ENCODE data around the gene YIPF1.
"Not testable (repeated sequence)": the region's sequence is repeated elsewhere in the genome, so short reads cannot be mapped to it uniquely, and the experiment has no call there.

Gene YIPF1

GRCh38 chr1:53837924-53838653 is 51.5 kb downstream of the YIPF1 start, which contains the start of gene NDC1:
Gene NDC1 (minus strand): TSS chr1:53838296. CDS start chr1:53838261, 35 bp downstream.
- peak; percentile 95 for DNase-seq

GRCh38 chr1:53837646-53837923 is 52.0 kb downstream of the YIPF1 start:
- no peak for DNase-seq

DNA sequence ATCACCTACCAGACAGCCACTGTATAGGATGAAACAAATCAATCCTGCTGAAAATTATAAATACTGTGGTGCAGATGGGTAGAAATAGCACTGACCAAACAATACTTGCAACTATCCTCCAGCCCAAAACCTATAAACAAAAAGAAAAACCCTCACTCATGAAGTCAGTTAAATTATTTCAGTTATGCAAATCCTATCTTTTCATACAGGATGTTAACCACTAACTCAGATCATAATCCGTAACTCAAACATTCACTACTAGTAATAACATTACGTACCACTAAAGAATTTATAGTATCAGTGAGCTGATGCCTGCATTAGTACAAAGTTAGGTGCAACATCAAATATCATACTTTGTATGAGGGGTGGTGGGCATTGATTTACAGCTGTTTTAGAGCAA is 54.1 kb downstream of the YIPF1 start:
- peak; percentile 6 for DNase-seq

GRCh38 chr1:53834776-53835175 is 54.8 kb downstream of the YIPF1 start:
- no peak for DNase-seq

DNA sequence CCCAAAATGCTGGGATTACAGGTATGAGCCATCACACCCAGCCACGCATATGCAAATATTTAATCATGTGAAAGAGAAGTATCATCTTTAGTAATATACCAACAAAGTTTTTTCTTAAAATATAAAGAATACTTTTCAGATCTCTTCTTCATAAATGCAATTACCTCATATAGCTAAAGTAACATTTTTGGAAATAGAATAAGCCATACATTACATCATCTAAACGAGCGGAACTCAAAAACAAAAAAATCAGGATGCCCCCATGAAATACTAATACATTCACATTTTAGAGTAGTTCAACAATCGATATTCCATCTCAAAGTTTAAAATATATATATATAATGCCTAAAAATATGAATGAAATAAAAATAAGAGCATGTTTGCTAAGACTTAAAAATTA is 56.2 kb downstream of the YIPF1 start:
- no peak for DNase-seq

DNA sequence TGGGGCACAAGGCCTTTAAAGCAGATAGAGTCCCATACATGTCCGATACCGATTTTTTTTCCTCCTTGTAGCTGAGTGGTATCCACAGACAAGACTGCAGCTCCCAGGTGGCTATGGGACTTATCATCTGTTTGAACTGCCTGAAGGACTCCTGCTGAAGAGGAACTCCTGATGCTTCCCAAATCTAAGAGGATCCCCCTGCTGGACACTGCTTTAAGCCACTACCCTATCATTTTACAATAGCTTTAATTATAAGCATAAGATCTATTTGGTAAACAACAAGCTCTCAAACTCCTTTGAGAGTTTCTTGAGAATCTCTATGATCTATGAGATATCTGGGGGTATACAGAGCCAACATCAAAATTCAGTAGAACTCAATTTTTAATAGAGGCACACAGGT is 63.2 kb downstream of the YIPF1 start:
- DNase-seq = no peak

GRCh38 chr1:53825306-53825705 is 64.3 kb downstream of the YIPF1 start:
- no peak for DNase-seq

DNA sequence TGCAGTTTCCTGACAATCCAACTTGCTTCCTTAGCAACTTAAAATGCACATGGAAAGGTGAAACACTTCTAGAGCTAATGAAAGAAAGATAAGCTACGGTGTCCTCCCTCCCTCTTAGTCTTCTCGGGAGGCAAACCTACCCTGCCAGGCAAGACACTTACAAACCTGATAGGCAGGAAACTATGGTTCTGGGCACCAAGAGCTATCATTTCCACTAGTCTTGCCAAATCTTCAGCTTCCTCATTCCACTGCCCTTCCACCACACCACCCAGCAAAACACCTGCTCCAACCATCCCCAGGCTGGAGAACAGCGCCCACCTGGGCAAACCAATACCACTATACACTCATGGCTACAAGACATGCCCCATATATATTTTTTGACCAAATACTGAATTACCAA is 66.7 kb downstream of the YIPF1 start:
- no peak for DNase-seq

DNA sequence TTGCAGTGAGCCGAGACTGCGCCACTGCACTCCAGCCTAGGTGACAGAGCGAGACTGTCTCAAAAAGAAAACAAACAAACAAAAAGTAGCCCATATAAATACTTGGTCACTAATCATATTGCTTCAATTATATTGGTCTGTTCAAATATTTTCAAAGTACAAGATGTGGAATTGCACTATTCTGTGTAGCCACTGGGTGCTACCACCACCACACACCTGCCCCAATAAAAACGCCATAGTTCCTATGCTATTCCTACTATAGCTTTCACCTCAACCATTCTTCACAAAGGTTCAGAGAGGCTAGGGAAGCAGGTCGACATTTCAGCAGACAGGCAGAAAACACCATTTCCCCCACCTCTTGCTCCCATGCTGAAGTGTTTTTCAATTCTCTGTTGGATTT is 68.2 kb downstream of the YIPF1 start:
- DNase-seq = no peak

DNA sequence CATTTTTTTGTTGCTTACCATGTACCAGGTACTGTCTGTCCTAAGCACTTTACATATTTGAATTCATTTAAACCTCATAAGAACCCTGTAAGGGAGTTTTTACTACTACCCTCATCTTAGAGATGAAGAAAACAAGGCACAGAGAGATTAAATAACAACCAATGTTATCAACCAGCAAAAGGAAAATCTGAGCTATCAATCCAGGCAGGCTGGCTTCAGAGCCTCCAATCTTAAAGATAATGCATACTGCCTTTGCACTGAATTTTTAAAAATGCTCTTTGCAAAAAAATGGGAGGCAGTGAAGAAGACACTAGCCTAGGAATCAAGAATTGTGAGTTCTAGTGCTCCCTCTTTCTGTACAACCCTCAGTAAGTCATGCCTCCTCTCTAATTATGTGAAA is 70.2 kb downstream of the YIPF1 start:
- DNase-seq = no peak

DNA sequence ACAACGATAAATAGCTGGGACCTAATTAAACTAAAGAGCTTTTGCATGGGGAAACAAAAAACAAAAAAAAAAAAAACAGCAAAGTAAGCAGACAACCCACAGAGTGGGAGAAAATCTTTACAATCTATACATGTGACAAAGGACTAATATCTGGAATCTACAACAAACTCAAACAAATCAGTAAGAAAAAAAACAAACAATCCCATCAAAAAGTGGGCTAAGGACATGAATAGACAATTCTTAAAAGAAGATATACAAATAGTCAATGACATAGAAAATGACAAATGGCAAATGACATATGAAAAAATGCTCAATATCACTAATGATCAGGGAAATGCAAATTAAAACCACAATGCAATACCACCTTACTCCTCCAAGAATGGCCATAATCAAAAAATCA is 73.0 kb downstream of the YIPF1 start:
- not testable (repeated sequence) for DNase-seq

- not testable (repeated sequence) for DNase-seq
Observed at GRCh38 chr1:53815484-53815883, 74.1 kb downstream of the YIPF1 start.

- no peak for DNase-seq
Observed at GRCh38 chr1:53811414-53811851, 78.2 kb downstream of the YIPF1 start.

GRCh38 chr1:53810497-53810896 is 79.1 kb downstream of the YIPF1 start:
- DNase-seq = no peak

- no peak for DNase-seq
Observed at GRCh38 chr1:53810007-53810406, 79.6 kb downstream of the YIPF1 start.

- peak; percentile 21 for DNase-seq
Observed at GRCh38 chr1:53807916-53808315, 81.7 kb downstream of the YIPF1 start.

DNA sequence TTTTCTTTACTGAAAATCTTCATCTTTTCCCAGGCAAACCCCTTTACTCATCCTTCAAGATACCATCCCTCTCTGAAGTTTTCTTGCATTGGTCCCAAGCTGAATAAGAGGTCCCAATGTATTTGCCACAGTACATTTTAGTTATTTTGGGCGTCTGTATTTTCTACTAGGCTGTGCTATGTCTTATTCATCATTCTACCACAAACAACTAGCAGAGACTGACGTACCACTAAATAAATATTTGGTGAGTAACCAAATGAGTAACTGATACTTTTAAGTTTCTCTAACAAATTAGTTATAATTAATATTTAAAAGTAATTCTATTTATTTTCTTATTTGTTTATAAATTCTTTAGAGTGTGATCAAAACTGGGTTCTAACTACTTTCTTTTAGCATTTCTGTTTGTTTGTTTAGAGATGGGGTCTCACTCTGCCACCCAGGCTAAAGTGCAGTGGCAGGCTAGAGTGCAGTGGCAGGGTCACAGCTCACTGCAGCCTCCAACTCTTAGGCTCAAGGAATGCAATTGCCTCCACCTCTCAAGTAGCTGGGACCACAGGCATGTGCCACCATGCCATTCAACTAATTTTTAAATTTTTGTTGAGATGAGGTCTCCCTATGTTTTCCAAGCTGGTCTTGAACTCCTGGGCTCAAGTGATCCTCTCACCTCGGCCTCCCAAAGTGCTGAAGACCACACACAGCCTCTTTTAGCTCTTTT is 84.6 kb downstream of the YIPF1 start:
- no peak for DNase-seq

DNA sequence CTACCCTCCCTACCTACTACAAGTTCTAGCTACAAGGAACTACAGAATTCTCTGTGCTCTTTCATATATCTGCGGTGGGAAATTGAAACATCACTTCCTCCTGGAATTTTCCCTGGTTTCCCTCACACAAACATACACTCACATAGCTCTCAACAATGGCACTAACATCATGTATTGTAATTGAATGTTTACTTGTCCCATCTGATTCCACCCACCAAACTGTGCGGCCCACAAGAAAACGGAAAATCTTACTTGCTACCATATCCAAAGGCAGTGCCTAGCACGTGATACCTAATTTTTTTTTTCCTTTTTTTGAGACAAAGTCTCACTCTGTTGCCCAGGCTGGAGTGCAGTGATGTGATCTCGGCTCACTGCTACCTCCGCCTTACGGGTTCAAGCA is 85.4 kb downstream of the YIPF1 start:
- DNase-seq = no peak

All from fibroblast of skin of abdomen (primary cell).